GM18517 (cell line): ENCODE results near the gene CLCN4.

Experiments
- ATAC-seq: cut with Tn5 transposase; IDR thresholded peaks from one replicate; pipeline ENCODE4 v1.9.1; 2021; ENCODE audit warnings: mild to moderate bottlenecking, moderate library complexity; ENCODE audit not compliant: unreplicated experiment

Gene CLCN4

DNA sequence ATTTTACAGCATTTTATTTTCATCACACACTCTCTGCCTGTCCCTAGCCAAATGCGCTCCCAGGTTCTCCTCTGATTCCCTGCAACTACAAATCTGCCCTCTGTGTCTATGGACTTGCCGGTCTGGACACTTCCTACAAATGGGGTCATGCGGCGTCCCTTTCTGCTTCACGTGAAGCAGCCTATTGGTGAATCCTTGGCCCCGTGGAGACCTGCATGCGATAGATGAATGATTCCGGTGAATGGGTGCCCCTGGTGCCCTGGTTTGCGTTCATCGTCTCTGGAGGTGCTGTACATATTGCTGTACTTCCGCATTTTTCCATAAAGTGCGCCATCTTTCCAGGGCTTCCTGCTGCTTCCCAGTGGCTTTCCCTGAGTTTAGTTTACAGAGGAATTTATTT is 27.5 kb upstream of the CLCN4 start:
- no peak for ATAC-seq

- no peak for ATAC-seq
Observed at GRCh38 chrX:10130354-10130753, 26.4 kb upstream of the CLCN4 start.

DNA sequence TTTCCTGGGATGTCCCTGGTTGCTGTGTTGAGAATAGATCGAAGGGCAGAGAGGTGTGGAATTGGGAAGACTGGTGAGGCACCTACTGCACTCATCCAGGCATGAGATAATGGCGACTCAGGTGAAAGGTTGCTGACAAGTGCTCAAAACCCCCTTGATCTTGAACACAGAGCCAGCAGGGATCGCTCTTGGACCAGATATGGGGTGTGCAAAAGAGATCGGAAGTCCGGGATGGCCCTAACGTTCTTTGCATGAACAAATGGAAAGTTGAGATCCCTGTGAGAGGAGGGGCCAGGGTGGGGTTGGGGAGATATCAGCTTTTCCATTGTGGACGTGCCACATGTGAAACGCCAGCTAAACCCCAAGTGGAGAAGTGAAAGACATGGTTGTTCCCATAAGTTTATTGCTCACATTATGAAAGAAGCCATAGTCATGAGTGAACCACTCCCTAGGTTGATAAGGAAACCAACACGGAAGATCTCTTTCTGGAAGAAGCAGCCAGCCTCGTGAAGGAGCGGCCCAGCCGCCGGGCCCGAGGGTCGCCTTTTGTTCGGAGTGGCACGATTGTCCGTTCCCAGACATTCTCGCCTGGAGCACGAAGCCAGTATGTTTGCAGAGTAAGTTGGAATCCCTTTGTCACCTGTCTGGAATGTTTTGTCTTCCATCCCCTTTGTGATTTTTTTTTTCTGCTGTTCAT is 22.6 kb upstream of the CLCN4 start:
- no peak for ATAC-seq

DNA sequence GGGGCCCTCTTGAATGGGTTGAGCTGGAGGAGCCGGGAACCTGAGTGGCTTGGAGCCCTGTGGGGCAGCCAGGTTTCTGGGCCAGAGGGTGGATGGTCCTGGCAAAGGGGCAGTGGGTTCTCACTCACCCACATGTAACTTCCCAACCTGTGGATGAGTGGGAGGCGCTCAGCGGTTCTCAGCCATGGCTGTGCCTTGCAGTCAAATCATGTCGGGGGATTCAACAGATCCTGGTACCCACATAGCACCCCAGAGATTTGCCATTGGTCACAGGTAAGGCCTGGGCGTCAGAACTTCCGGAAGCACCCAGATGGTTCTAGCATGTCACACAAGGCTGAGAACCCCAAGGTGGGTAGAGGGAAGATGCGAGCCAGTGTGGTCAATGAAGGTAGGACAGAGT is 21.9 kb upstream of the CLCN4 start:
- ATAC-seq, result no peak

GRCh38 chrX:10135561-10136399 is 21.0 kb upstream of the CLCN4 start:
- ATAC-seq, result no peak

- no peak for ATAC-seq
Observed at GRCh38 chrX:10138726-10139125, 18.0 kb upstream of the CLCN4 start.

GRCh38 chrX:10140264-10140663 is 16.5 kb upstream of the CLCN4 start:
- ATAC-seq, result no peak

GRCh38 chrX:10142041-10142599 is 14.7 kb upstream of the CLCN4 start:
- ATAC-seq, result no peak

GRCh38 chrX:10143071-10143983 is 13.4 kb upstream of the CLCN4 start:
- ATAC-seq, result no peak

GRCh38 chrX:10146346-10146745 is 10.4 kb upstream of the CLCN4 start:
- ATAC-seq, result no peak

- ATAC-seq, result no peak
Observed at GRCh38 chrX:10152086-10152485, 4.7 kb upstream of the CLCN4 start.

DNA sequence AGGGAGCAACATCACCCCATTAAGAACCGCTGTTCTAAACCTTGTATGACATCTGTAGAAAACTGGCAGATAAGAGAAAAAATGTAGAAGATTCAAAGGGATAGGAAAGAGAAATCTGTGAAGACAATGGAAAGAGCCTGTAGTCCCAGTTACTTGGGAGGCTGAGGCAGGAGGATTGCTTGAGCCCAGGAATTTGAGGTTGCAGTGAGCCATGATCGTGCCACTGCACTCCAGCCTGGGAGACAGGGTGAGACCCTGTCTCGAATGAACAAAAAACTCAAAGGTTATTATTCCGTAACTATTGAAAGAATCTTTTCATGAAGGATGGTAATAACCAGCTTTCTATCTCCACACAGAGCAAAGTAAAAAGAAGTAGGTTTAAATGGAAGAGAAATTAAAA is 1.6 kb upstream of the CLCN4 start:
- no peak for ATAC-seq

- ATAC-seq, result peak; percentile 20
Observed at GRCh38 chrX:10157032-10157341, 212 bp downstream of the CLCN4 start.

- no peak for ATAC-seq
Observed at GRCh38 chrX:10157543-10157942, 768 bp downstream of the CLCN4 start.

GRCh38 chrX:10158279-10159144 is 1.7 kb downstream of the CLCN4 start:
- ATAC-seq, result peak; percentile 48

GRCh38 chrX:10159145-10159468 is 2.3 kb downstream of the CLCN4 start:
- no peak for ATAC-seq

DNA sequence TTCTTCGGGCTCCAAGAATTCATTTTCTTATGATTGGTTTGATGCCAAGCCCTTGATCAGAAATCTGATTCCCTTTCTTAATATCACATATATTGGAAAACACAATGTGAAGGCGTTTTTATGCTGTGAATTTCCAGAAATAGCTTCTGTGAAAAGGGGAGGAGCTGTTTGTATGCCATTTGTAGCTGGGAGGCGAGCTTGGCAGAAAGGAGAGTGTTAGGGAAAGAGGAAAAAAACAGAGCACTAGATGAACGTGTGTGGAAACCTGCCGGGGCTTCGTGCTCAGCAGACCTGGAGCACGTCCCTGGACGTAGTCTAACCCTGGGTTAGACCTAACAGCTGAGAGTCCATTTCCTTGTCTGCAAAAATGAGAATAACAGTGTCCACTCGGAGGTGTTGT is 3.4 kb downstream of the CLCN4 start:
- ATAC-seq, result no peak

- ATAC-seq, result no peak
Observed at GRCh38 chrX:10163031-10163430, 6.3 kb downstream of the CLCN4 start.

GRCh38 chrX:10164879-10165278 is 8.1 kb downstream of the CLCN4 start:
- no peak for ATAC-seq

DNA sequence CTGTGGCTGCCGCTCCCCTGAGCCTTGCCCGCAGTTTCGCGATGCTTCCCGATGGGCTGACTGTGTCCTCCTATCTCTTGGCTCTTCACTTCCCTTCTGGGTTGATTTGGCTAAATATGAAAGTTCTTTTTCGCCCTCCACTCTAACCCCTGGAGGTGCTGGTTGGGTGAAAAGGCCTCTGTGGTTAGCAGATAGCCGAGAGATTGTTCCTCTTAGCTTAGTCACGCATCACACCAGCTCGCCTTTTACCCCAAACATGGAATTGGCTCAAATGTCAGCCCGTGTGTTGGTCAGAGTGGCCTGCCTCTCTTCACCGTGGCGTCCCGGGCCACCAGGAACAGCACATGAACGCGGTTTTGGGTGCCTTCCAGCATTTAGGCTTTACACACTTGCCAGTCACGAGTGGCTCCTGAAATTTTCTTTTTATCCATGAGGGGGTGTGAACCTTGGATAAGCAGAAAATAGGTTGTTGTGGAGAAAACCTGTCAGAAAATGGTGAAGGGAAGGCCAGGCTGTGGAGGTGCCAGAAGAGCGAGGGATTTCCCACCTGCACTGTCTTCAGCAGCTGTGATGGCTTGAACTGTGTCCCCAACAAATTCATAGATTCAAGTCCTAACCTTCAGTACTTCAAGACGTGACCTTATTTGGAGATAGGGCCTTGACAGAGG is 8.9 kb downstream of the CLCN4 start:
- ATAC-seq, result no peak
